T1000 (cell line): ENCODE data around the gene INTS12.

Experiments used
- DNase-seq: peaks from one replicate; lab custom pipeline; 2025; ENCODE audit warnings: mixed read lengths; lab: John Stamatoyannopoulos, UW

INTS12 gene

DNA sequence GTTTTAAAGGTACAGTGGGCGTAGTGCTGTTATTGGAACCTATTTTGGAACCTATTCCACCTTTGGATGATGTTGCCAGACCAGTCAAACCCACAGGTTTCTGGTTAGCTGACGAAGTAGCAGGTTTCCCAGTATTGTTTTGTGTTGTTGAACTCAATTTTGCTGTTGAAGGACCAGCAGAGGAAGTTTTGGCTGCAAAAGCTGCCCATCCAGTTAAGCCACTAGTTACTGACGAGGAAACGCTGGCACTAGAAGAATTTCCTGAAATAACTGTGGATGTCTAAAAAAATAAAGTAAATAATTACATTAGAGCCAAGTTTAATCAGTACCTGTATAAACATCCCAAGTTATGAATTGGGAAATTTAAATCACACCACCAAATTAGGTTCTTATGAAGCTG is 25.5 kb downstream of the INTS12 start:
- no peak for DNase-seq

DNA sequence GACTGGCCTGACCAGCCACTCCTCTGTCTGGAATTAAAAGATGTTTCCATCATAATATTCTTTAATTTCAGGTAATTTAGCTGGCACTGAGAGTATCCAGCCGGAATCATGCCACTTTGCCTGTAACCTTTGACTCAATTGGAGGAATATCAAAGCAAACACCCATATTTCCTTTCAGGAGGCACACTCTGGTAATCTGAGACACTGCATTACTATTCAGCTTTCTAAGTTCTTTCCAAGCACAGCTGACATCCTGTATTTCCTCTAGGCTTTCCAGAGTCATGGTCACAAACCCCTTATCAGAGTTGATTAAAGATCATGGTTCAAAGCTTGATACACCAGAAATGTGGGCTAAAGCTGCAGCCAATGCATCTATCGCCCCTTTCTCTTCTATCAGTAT is 29.3 kb downstream of the INTS12 start:
- DNase-seq = no peak

DNA sequence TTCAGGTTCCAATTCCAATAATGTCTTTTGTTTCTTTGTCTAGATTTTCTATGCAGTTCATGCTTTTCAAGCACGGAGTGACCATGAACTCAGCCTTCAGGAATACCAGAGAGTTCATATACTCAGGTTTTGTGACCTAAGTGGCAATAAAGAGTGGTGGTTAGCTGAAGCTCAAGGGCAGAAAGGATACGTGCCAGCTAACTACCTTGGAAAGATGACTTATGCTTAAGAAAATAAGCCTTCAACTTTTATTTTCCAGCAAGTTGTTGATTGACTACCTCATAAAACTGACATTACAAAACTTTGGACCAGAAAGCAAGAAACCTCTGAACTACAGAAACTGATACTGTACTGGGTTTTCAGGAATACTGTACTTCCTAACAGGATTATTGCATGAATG is 30.8 kb downstream of the INTS12 start:
- no peak for DNase-seq

DNA sequence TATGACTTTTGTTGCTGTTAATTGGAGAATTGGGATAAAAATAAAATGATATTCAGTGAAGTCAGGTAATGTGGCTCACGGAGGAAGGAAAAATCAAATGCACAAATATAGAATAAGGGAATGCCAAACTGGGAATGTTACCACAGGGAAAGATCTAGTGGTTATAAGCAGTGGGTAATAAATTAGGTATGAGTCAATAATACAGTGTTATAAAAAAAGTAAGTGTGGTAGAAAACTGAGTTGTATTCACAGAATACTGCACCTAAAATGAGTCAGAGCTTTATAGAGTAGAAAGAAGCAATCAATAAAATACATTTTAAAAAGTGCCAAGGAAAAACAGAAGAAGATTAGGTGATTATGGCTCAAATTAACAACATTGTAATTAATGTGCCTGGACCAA is 34.5 kb downstream of the INTS12 start:
- DNase-seq = no peak

DNA sequence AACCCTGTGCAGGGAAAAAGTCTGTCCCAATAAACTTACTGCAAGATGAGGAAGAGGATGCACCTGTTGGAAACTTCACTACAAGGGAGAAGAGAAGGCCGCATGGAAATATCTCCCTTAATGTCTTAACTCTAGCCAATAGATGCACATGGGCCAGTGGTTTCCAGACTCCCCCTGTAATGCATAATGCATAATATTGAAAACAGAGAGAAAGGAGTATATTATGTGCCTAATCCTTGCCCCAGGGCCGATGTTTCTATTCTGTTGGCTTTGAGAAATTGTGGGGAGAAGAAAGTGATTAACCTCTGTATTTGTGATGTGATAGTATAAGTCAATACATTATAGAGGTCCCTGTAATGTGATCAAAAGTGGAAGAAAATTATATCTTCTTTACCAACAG is 37.2 kb downstream of the INTS12 start:
- DNase-seq = no peak

DNA sequence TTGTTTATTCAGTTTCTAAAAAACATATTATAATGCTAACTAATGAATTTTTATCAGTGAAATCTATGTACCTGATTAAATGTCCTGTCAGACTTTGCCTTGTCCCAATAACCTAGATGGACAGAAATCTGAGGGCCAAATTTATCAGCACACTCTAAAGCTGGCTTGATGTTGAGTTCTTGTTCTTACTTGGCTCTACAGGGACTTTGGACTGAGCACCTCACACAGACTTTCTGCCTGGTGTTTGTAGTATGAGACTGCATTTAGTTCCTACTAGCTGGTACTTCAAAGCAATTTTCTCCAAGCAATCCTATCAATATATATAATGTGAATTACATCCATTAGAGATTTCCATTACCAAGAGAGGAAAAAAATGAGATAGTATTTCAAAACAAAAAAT is 37.8 kb downstream of the INTS12 start:
- DNase-seq = no peak

DNA sequence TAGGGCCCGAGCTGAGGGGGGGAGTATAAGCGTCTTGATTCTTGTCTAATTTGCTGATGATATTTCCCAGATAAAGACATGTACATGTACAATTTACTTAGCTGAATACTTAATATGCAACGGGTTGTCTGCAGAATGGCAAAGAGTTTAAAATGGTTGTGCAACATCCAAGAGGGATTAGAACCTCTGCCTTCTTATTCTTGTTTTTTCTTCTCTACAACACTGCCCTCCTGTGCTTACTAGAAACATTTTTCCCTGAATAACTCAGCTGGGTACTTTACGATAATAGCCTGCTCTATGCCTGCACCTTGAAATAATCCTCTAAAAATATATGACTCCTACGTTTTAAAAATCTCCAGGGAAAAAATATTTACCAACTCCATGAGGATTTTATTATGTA is 41.8 kb downstream of the INTS12 start:
- no peak for DNase-seq

DNA sequence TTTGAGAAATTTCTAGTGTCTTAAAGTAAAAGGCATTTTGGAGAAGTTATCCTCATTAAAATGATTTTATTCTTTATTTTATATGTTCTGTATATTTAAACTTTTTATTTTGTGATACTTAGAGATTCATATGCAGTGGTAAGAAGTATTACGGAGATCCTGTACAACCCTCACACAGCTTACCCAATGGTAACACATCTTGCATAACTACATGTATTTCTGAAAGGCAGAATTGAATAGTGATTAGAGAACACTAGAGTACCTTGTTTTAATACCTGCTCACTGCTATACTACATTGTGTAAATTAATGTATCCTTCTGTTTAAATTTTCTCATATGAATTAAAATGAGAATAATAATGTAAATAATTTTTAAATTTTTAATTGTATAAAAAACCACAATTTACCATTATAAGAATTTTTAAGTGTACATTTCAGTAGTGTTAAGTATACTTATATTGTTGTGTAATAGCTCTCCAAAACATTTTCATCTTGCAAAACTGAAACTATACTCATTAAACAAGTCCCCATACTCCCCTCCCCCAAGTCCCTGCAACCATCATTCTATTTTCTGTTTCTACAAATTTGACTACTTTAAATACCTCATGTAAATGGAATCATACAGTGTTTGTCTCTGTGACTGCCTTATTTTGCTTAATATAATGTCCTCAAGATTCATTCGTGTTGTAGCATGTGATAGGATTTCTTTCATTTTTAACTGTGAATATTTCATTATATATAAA is 45.4 kb downstream of the INTS12 start:
- DNase-seq = no peak

DNA sequence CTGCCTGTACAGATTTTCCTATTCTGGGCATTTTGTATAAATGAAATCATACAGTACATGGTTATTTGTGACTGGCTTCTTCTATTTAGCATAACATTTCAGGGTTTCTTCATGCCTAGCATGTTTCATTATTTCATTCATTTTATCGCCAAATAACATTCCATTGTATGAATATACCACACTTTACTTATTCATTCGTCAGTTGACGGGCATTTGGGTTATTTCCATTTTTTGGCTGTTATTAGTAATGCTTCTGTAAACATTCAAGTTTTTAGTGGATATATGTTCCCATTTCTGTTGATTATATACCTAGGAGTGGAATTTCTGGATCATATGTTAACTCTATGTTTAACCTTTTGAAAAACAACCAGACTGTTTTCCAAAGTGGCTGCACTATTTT is 47.5 kb downstream of the INTS12 start:
- DNase-seq = no peak

DNA sequence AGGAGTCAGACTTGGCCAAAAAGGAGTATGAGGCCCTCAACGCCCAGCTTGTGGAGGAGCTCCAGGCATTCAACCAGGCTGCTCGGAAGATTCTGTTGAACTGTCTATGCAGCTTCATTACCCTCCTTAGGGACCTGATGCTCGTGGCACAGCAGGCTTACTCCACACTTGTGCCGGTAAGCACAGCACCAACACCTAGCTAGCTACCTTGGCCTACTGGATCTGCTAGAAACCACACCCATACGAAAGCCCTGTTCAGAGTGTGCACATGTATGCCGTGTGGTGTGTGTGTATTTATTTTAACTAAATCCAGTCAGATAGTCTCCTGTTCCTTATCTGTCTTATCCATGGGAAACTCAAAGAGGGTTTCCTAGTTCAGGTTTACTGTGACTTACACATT is 49.3 kb downstream of the INTS12 start:
- no peak for DNase-seq

DNA sequence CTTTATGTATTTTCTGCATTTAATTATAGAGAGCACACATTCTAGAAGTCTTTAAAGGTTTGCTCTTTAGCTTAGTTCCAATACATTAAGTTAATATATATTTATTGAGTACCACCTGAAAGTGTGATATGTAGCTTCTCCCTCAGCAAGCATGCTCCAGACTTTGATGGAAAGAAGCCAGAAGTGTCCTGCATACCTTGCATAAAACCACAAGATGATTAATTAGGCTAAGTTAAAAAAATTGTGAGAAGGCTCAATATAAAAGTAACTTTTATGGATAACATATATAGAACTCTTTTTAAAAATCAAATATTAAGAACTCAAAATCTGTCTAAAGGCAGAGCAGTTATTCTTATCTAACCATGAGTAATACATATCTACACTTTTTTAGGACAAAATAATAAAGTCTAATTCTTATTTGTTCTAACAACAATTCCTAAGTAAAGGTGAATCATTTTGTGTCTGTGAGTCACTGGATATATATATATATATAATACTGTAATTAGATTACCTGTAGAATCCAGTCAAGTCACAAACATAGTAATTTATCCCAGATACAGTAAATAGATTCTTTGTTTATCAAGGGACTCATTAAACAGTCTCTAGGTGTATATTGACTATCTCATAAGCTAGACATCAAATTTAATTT is 51.2 kb downstream of the INTS12 start:
- DNase-seq = no peak

DNA sequence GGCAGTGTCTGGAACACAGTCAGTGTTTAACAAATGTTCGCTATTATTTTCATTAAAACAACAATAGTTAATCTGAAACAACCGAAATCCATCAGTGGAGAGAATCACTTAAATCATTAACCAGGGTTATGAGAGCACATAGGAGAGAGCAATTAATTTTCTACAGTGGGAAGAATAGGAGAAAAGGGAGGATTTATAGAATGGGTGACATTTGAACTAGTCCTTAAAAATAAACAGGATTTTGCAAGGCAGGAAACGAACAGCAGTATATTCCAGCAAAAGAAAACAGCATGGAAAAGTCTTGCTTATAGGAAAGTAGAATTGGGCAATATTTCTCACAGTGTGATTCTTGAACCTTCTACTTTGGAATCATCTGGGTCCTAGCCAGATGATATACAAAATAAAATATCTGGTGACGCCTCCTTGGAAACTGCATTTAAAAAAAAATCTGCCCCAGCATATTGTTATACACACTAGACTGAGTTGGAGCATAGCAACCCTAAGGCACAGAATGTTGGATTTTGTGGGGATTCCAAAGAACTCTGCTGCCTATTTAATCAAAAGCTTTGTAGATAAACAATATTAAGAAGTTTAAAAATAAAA is 56.1 kb downstream of the INTS12 start:
- DNase-seq = no peak

DNA sequence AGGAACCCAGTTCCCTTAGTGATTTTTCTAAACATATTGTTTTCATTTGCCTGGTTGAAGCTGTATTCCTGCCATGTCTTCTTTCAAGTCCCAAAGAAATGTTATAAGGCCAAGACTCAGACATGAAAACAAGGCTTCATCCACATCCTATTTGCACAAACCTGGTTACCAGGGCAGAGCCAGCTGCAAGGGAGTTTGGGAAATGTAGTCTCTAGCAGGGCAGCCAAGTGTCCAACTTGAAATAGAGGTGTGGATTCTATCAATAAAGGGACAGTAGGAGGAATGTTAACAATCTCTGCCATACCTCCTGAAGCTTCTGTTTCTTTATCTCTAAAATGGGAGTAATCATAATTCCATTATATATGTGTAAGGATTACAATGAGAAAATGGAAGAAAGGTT is 56.6 kb downstream of the INTS12 start:
- DNase-seq = no peak

DNA sequence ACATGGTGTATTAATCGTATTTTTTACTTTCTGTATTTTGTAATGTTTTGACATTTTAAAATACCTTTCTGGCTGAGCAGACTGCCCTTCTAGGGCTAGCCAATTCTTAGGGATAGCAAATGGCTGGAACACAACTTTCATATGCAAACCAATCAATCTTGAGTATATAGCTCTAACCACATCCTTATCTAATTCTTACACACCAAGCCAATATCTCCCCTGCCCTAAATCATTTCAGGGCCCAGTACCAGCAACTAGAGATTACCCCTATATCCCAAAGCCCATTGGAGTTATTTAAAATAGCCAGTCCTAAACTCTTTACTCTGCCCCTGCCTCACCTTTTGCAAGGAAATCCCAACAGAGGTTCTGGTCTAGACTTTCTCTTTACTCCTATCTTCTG is 58.3 kb downstream of the INTS12 start:
- no peak for DNase-seq

DNA sequence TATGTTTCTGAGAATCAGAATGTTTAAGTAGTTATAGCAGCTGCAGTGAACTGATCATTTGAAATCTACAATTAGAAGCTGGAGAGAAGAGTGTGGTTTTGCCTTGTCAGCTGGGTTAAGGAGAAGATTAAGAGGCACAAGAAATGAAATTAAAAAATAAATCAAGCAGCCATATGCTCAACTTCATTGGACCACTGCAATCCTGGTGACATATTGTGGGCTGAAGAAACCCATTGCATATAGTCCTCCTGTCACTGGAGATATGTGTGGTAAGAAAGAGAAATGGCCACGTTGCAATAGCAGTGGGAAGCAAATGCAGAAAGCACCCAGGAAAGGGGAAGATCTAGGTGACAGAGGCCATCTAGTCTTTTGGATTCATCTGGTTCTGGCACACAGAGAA is 63.0 kb downstream of the INTS12 start:
- DNase-seq = no peak

DNA sequence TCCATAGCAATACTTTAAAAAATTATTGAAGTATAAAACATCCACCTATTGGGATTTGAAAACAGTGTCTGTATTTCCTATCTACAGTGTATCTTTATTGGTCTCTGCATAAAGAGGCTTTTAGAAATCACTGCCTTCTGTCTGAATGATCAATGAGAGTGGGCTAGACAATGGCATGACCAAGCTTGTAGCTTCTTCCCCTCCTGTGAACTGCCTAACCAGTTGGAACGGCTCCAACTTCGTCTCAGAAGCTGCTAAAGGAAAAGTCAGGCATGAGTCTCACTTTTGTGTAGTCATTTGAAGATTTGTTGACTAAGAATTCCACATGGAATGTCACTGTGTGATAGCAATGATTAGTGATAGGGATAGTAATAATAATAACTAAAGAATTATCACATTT is 64.2 kb downstream of the INTS12 start:
- no peak for DNase-seq

DNA sequence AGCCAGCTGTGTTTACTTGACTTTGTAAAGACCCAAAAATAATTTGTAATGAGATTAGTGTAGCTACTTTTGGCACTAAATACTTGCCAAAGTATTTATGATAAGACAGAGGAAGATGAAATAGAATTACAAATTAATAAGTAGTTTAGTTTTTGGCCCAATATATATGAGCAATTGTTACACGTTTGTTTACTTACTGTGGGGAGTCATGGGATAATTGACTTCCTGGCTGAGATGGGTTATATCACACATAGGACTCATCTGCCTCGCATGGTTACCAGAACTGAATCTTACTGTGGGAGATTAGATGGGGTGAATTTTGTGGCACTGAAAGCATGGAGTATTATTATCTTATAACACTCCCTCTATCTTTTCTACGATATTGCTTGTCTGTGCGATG is 66.6 kb downstream of the INTS12 start:
- no peak for DNase-seq

DNA sequence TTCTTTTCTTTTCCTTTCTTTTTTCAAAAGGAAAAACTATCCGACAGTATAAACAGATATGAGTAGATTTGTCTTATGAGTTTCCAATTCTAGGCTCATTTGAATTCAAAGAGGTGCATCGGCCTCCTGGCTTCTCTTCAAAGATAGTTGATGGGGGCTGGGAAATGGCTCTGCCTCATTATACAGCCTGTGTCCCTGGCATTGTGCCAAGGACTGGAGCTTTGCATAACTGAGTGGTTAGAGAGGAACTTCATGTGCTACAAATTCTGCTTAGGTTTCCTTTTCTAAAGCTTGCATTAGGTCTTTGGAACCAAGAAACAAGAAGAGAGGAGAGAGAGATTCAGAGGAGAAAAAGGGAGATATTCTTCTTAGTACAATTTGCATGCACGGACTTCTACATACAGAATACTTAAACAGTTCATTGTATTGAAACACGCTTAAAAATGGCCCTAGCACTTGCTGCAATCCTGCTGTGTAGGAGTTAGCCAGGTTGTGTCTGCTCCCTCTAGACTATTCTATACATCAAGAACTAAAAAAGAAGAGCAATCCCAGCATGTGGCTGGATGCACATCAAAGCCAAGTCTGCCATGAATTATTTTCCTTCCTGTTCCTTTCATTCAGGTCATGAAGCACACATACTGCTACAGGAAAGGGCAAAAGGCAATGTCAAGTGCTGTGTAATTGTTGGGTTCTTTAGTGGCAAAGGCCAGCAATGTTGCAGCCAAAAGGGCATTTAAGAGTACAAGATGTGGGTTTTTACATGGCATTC is 70.9 kb downstream of the INTS12 start:
- DNase-seq = no peak

DNA sequence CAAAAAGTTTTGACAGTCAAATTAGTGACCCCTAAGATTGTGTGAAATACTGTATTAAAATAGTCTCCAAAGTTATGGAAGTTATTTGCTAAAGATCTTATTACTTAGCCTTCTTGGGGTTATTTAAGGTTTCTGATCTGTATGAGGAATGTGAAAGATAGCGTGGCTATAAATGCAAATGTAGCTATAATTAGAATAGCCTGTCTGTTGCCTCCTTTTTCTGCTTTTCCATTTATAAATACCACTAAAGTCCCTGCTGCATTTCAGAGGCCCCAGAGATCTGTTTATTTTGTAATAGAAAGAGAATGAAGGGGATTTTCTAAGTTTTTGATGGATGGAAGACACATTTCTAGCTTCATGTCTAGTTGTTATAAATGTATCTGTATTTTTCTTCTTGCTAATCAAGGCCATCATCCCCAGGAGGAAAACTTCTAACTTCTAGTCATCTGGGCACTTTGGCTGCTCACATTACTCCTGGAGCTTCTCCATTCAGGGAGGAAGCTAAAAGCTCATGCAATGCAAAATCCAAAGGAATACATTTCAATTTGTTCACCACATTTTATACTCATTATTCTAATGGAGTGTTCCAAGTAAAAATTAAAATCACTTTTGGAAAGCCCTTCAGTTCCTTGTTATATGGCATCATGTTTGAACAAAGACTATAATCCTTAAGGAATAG is 73.9 kb downstream of the INTS12 start:
- no peak for DNase-seq

DNA sequence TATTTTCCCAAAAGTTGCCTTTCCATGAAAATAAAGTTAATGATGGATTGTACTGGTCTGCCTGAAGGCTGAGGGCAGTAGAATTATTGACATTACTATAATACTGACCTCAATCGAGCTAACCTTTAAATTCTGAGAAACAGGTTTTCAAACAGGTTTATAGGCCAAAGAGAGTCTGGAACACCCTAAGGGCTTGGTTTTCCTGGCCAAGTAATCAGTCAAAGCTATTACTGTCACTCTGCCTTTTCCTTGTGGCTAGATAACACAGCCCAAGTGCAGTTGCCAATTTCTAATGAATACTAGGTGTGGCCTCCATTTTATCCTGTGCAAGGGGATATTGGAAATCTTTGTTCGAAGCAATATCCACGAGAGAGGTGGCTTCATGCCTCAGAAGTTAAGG is 75.2 kb downstream of the INTS12 start:
- no peak for DNase-seq
